Mammary epithelial cell (primary cell): ENCODE measurements around the gene AEBP1.

ENCODE experiments used
- CTCF ChIP-seq, 2 donors: IDR thresholded peaks in 1 of 2; conservative IDR thresholded peaks in 1 of 2; 2 replicates each; pipeline ENCODE4 v1.5.1; 2011 to 2012; ENCODE audit warnings: inconsistent platforms in 2 of 2, low read length in 2 of 2, mild to moderate bottlenecking in 2 of 2, control low read depth in 1 of 2, low read depth in 1 of 2; ENCODE audit not compliant: insufficient read depth in 1 of 2; ENCODE audit errors: extremely low read depth in 1 of 2
- EZH2 ChIP-seq: IDR thresholded peaks from 2 replicates; pipeline ENCODE4 v1.6.1; 2012; ENCODE audit warnings: low read length, inconsistent platforms, borderline replicate concordance

GRCh38 chr7:44062180-44062902, 41.8 kb upstream of the AEBP1 start:
- TF ChIP-seq CTCF (conservative IDR thresholded peaks at IDR 0.05 in 1 of 2, IDR thresholded peaks at IDR 0.05 in 1 of 2; ENCODE audit: extremely low read depth in 1 of 2, insufficient read depth in 1 of 2, low read depth in 1 of 2, low read length in 2 of 2) (no peak), EZH2 (no peak)
